CD4-positive, alpha-beta T cell treated with Interleukin-6 at 100 ng/mL for 8 hours (primary cell): ENCODE measurements around the gene LRIT1.
A peak's percentile ranks its signal among the peaks of the same experiment; 100 is the strongest.

Experiments
- DNase-seq: peaks from one replicate; pipeline ENCODE4 v3.0.0-alpha.2; 2020; ENCODE audit warnings: mixed read lengths, low spot score

LRIT1 gene

DNA sequence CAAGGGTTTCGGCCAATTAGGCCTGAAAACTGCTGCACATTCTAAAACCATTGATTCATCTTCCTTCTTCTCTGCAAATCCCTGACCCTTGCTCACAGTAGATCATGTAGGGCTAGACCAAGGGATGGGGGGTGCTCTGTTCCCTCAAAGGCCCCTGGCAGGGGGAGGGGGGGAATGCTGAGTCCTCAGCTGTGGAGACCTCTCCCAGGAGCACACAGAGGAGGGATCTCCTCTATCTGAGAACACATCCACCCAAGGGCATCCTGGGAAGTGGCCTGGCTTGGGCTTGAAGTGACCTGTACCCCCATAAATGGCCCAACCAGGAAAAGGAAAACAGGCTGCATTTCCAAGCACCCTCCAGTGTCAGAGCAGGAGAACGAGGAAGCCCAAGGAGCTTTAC is 48.0 kb downstream of the LRIT1 start:
- DNase-seq, result no peak

DNA sequence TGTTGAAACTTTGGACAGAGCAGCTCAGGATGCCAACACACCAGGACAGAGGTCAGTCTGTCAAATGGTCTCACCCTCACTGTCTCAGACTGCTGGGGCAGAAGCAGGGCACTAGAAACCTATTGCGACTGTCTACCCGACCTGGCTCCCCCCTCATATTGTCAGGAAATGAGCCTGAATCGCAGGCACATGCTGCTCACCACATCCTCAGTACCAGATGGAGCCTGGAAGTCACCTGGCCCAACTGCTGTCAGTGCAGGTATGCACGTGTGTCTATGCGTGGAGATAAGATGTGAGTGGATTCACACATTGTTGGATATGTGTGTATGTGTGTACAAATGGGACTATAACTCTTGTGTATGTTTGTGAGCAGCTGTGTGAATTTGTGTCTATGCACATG is 50.2 kb downstream of the LRIT1 start:
- DNase-seq, result peak; percentile 46

DNA sequence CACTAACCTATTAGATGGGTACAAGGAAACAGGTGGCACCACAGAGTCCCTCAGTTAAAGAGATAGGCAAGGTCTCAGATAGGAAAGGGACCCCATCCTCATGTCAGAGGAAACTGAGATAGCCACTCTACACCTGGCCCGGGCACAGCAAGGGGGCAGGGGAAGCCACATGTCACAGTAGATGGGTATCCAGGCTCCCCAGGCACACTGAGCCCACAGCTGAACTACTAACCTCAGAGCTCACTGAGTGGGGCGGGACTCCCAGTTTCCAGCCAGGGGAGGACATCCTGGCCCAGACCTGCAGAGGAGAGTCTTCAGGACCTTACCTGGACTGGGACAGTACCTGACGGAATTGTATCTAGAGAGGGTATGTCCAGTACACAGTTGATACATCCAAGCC is 50.7 kb downstream of the LRIT1 start:
- DNase-seq, result no peak

DNA sequence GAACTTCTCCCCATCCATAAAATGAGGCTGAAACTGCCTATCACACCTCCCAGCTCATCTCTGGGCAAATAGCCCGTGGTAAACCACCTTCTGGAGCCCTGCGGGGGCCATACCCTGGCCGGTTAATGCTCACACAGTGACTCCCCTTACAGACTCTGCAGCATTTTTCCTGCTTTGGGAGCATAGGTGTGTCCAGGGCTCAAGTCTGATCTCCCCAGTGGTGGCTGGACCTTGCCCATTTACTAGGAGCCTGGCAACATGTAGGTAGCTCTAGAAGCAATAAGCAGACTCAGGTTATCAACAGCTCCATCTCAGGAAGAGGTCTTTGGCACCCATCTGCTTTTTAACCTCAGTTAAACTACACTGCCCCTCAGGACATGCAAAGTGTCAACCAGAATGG is 52.5 kb downstream of the LRIT1 start:
- DNase-seq, result no peak

DNA sequence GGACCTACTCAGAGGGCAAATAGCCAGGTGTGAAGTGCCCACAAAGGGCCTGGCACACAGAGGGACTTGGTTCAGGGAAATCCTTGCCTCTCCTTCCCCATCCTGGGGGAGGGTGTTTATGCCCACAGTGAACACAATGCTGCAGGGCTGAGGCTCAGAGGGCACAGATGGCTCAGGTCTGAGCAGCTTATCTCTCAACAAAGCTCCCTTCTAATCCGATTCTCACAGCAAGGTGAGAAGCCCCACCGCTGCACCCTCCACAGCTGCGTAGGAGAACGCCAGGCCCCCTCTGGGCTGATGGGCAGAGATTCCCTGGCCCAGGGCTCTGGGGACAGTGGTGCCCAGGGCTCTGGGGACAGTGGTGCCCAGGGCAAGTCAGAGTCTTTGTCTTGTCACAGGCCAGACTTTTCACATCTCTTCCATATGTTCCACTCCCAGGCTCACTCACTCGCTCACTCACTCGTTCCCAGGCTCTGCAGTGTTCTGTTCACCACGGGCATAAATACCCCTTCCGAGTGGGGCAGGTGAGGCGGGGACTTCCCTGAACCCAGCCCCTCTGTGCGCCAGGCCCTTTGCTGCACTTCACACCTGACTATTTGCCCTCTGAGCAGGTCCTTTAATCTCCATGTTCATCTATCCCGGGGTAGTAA is 55.7 kb downstream of the LRIT1 start:
- no peak for DNase-seq

DNA sequence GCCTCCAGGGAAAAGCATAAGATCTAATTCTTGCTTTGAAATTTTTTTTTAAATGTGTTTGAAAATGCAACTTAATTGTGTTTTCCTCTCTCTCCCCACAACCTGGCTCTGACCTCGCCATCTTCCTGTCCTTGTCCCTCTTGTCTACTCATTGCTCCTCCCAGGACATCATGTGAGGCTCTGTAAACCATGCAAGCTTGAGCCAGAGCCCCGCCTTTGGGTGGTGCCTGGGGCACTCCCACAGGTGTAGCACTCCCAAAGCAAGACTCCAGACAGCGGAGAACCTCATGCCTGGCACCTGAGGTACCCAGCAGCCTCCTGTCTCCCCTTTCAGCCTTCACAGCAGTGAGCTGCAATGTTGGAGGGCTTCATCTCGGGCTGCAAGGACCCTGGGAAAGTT is 56.8 kb downstream of the LRIT1 start:
- no peak for DNase-seq

DNA sequence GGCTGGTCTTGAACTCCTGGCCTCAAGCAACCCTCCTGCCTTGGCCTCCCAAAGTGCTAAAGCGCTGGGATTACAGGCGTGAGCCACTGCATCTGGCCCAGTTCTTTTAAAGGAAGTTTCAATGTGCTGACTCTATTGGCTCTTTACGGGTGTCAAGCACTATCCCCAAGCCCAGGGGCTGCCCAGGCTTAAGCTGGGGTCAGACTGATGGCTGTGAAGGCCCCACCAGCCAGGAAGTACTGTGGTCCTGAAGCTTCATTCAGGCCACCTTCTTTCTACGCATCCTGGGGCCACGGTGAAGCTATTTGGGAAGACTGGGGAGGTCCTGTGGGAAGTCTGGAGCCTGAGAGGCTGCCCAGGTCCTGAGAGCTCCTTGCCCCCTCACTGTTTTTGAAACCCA is 59.7 kb downstream of the LRIT1 start:
- DNase-seq, result no peak
